ENCODE results near the gene WBP1L.
"Not testable (repeated sequence)": the region's sequence is repeated elsewhere in the genome, so short reads cannot be mapped to it uniquely, and the experiment has no call there.

Gene WBP1L

GRCh38 chr10:102831322-102832071, 87.7 kb downstream of the WBP1L start:
- DNase-seq (ENCODE audit: insufficient read length, low spot score) (no peak), FAIRE-seq (no peak)

GRCh38 chr10:102832248-102832647, 88.5 kb downstream of the WBP1L start:
- no peak for FAIRE-seq
- no peak for DNase-seq (ENCODE audit: insufficient read length, low spot score)

GRCh38 chr10:102832987-102833386, 89.2 kb downstream of the WBP1L start:
- DNase-seq (ENCODE audit: insufficient read length, low spot score) (no peak), FAIRE-seq (no peak)

GRCh38 chr10:102834143-102834542, 90.4 kb downstream of the WBP1L start:
- DNase-seq (ENCODE audit: insufficient read length, low spot score) (no peak), FAIRE-seq (no peak)

- DNase-seq (ENCODE audit: insufficient read length, low spot score), result peak; percentile 70
- FAIRE-seq, result peak; percentile 91
Measured at GRCh38 chr10:102835007-102835482, 91.3 kb downstream of the WBP1L start.

GRCh38 chr10:102837230-102837721, 93.5 kb downstream of the WBP1L start, which contains the start of gene CYP17A1:
TSS of gene CYP17A1 (minus strand) at chr10:102837413. CDS start at chr10:102837361, 52 bp downstream.
- FAIRE-seq, result no peak

GRCh38 chr10:102838276-102838927, 94.7 kb downstream of the WBP1L start:
- DNase-seq (ENCODE audit: insufficient read length, low spot score); FAIRE-seq: not testable (repeated sequence)

More at GRCh38 chr10:102837230-102837721, 93.5 kb downstream of the WBP1L start, which contains the start of gene CYP17A1:
- DNase-seq (ENCODE audit: insufficient read length, low spot score), result no peak

GRCh38 chr10:102841827-102842345, 98.1 kb downstream of the WBP1L start:
- FAIRE-seq, result no peak

GRCh38 chr10:102843139-102843538, 99.4 kb downstream of the WBP1L start:
- FAIRE-seq, result not testable (repeated sequence)

More at GRCh38 chr10:102841827-102842345, 98.1 kb downstream of the WBP1L start:
- DNase-seq (ENCODE audit: insufficient read length, low spot score), result no peak

GRCh38 chr10:102844190-102844776, 100.5 kb downstream of the WBP1L start:
- not testable (repeated sequence) for DNase-seq (ENCODE audit: insufficient read length, low spot score); FAIRE-seq

More at GRCh38 chr10:102843139-102843538, 99.4 kb downstream of the WBP1L start:
- not testable (repeated sequence) for DNase-seq (ENCODE audit: insufficient read length, low spot score)

GRCh38 chr10:102845352-102845902, 101.7 kb downstream of the WBP1L start:
- DNase-seq (ENCODE audit: insufficient read length, low spot score), result no peak
- FAIRE-seq, result no peak

- FAIRE-seq (no peak), DNase-seq (ENCODE audit: insufficient read length, low spot score) (no peak)
Measured at GRCh38 chr10:102850025-102850518, 106.3 kb downstream of the WBP1L start.

- not testable (repeated sequence) for FAIRE-seq; DNase-seq (ENCODE audit: insufficient read length, low spot score)
Measured at GRCh38 chr10:102853237-102853636, 109.5 kb downstream of the WBP1L start.

- not testable (repeated sequence) for FAIRE-seq; DNase-seq (ENCODE audit: insufficient read length, low spot score)
Measured at GRCh38 chr10:102855731-102856436, 112.1 kb downstream of the WBP1L start.

- no peak for DNase-seq (ENCODE audit: insufficient read length, low spot score)
- no peak for FAIRE-seq
Measured at GRCh38 chr10:102856758-102857424, 113.1 kb downstream of the WBP1L start.

- DNase-seq (ENCODE audit: insufficient read length, low spot score) (no peak), FAIRE-seq (no peak)
Measured at GRCh38 chr10:102859911-102860310, 116.2 kb downstream of the WBP1L start.

- DNase-seq (ENCODE audit: insufficient read length, low spot score) (no peak), FAIRE-seq (no peak)
Measured at GRCh38 chr10:102863660-102864059, 119.9 kb downstream of the WBP1L start.

GRCh38 chr10:102865620-102866019, 121.9 kb downstream of the WBP1L start:
- DNase-seq (ENCODE audit: insufficient read length, low spot score), result no peak
- FAIRE-seq, result no peak

Data from GM19239 (cell line).